ENCODE data around the gene ERAS.

ERAS gene

GRCh38 chrX:48800574-48801279, 25.6 kb upstream of the ERAS start:
- ChIA-PET CTCF (interaction anchor here (0.9 to 1.1 kb wide), 3 partner anchors 40 to 116 kb away, joined by 3 to 4 read pairs (median 3); no protein-coding TSS in a partner anchor), POLR2A (interaction anchor here (0.9 to 1.5 kb wide), 3 partner anchors 13 to 97 kb away, joined by 3 to 4 read pairs (median 4); partner anchors contain the start of genes PQBP1 and TIMM17B)
- peak; percentile 67 to 88 (median 77) for DNase-seq
- H3K9me3 ChIP-seq (ENCODE audit: control extremely low read depth in 1 of 5, control insufficient read depth in 4 of 5, insufficient read depth in 2 of 5, low read depth in 1 of 5, low read length in 4 of 5), result peaks cover 0 to 5% (median 0%) of the 10 kb centered on the region in 5 experiments
- peak overlapping the region; percentile 72 to 91 for H3K27ac ChIP-seq (ENCODE audit: insufficient read depth in 1 of 2, low read depth in 1 of 2, low read length in 2 of 2, poor library complexity in 1 of 2, severe bottlenecking in 2 of 2)
- H3K27me3 ChIP-seq (replicated peaks in 2 of 5; ENCODE audit: control insufficient read depth in 4 of 5, insufficient read depth in 5 of 5, low read length in 4 of 5), result peaks cover 0 to 3% (median 0%) of the 10 kb centered on the region in 5 experiments
- WGBS (ENCODE audit: insufficient coverage), result 42% methylated on average over 13 of the region's 17 CpGs
- peaks cover 0 to 11% (median 7%) of the 10 kb centered on the region in 4 experiments for H3K36me3 ChIP-seq (ENCODE audit: control insufficient read depth in 4 of 4, insufficient read depth in 4 of 4, low read length in 3 of 4)
- peaks cover 2 to 19% (median 17%) of the 10 kb centered on the region in 4 experiments for H3K4me1 ChIP-seq (ENCODE audit: control extremely low read depth in 1 of 4, control insufficient read depth in 4 of 4, insufficient read depth in 4 of 4, low read length in 3 of 4)
- peak overlapping the region; percentile 53 to 87 (median 75) for H3K4me3 ChIP-seq (ENCODE audit: control insufficient read depth in 1 of 7, extremely low read depth in 1 of 7, insufficient read depth in 4 of 7, low read depth in 2 of 7, low read length in 6 of 7)

- DNase-seq, result peak; percentile 98 to 99 (median 99)
- Histone ChIP-seq H3K36me3 (ENCODE audit: control insufficient read depth in 4 of 4, insufficient read depth in 4 of 4, low read length in 3 of 4) (peaks cover 0 to 15% (median 10%) of the 10 kb centered on the region in 4 experiments), H3K27me3 (replicated peaks in 2 of 5; ENCODE audit: control insufficient read depth in 4 of 5, insufficient read depth in 5 of 5, low read length in 4 of 5) (peaks cover 0 to 8% (median 0%) of the 10 kb centered on the region in 5 experiments), H3K27ac (ENCODE audit: insufficient read depth in 1 of 2, low read depth in 1 of 2, low read length in 2 of 2, poor library complexity in 1 of 2, severe bottlenecking in 2 of 2) (peak within 1 kb of the TSS; percentile 90 to 95), H3K4me1 (ENCODE audit: control extremely low read depth in 1 of 4, control insufficient read depth in 4 of 4, insufficient read depth in 4 of 4, low read length in 3 of 4) (peaks cover 2 to 19% (median 17%) of the 10 kb centered on the region in 4 experiments), H3K9me3 (ENCODE audit: control extremely low read depth in 1 of 5, control insufficient read depth in 4 of 5, insufficient read depth in 2 of 5, low read depth in 1 of 5, low read length in 4 of 5) (peaks cover 0 to 5% (median 0%) of the 10 kb centered on the region in 5 experiments), H3K4me3 (ENCODE audit: control insufficient read depth in 1 of 7, extremely low read depth in 1 of 7, insufficient read depth in 4 of 7, low read depth in 2 of 7, low read length in 6 of 7) (peak within 1 kb of the TSS; percentile 53 to 87 (median 75))
- ChIA-PET CTCF (no interaction called here), POLR2A (interaction anchor here (1.1 to 1.5 kb wide), 3 partner anchors 64 to 125 kb away, joined by 3 to 4 read pairs (median 4); partner anchors contain the start of genes PQBP1 and TIMM17B)
- 42% methylated on average over 82 of the region's 89 CpGs for WGBS (ENCODE audit: insufficient coverage)
Observed at GRCh38 chrX:48801280-48802088, 24.8 kb upstream of the ERAS start, which contains the start of gene HDAC6. Gene HDAC6, plus strand, starts transcription at chrX:48802067. Its CDS starts 626 bp downstream, at chrX:48802693.

- peaks cover 0 to 15% (median 11%) of the 10 kb centered on the region in 4 experiments for H3K36me3 ChIP-seq (ENCODE audit: control insufficient read depth in 4 of 4, insufficient read depth in 4 of 4, low read length in 3 of 4)
- peak overlapping the region; percentile 90 to 95 for H3K27ac ChIP-seq (ENCODE audit: insufficient read depth in 1 of 2, low read depth in 1 of 2, low read length in 2 of 2, poor library complexity in 1 of 2, severe bottlenecking in 2 of 2)
- POLR2A ChIA-PET, result interaction anchor here (1.1 to 1.5 kb wide), 2 partner anchors 65 to 126 kb away, joined by 3 to 4 read pairs; no protein-coding TSS in a partner anchor
- peaks cover 2 to 19% (median 17%) of the 10 kb centered on the region in 4 experiments for H3K4me1 ChIP-seq (ENCODE audit: control extremely low read depth in 1 of 4, control insufficient read depth in 4 of 4, insufficient read depth in 4 of 4, low read length in 3 of 4)
- H3K27me3 ChIP-seq (replicated peaks in 2 of 5; ENCODE audit: control insufficient read depth in 4 of 5, insufficient read depth in 5 of 5, low read length in 4 of 5), result peaks cover 0 to 8% (median 0%) of the 10 kb centered on the region in 5 experiments
- H3K9me3 ChIP-seq (ENCODE audit: control extremely low read depth in 1 of 5, control insufficient read depth in 4 of 5, insufficient read depth in 2 of 5, low read depth in 1 of 5, low read length in 4 of 5), result peaks cover 0 to 5% (median 0%) of the 10 kb centered on the region in 5 experiments
- CTCF ChIA-PET, result no interaction called here
- H3K4me3 ChIP-seq (ENCODE audit: control insufficient read depth in 1 of 7, extremely low read depth in 1 of 7, insufficient read depth in 4 of 7, low read depth in 2 of 7, low read length in 6 of 7), result peak overlapping the region; percentile 44 to 84 (median 70)
- peak; percentile 73 to 86 (median 85) for DNase-seq
- 47% methylated on average over 22 of the region's 40 CpGs for WGBS (ENCODE audit: insufficient coverage)
Observed at GRCh38 chrX:48802089-48802904, 24.0 kb upstream of the ERAS start.

- WGBS (ENCODE audit: insufficient coverage), result 54% methylated on average over 4 of the region's 4 CpGs
- CTCF ChIA-PET, result no interaction called here
- no peak for DNase-seq
Observed at GRCh38 chrX:48802905-48803200, 23.5 kb upstream of the ERAS start.

GRCh38 chrX:48806081-48806480, 20.2 kb upstream of the ERAS start:
- CTCF ChIA-PET, result no interaction called here
- Histone ChIP-seq H3K27me3 (replicated peaks in 2 of 5; ENCODE audit: control insufficient read depth in 4 of 5, insufficient read depth in 5 of 5, low read length in 4 of 5) (peaks cover 0 to 8% (median 0%) of the 10 kb centered on the region in 5 experiments), H3K9me3 (ENCODE audit: control extremely low read depth in 1 of 5, control insufficient read depth in 4 of 5, insufficient read depth in 2 of 5, low read depth in 1 of 5, low read length in 4 of 5) (peaks cover 0 to 5% (median 0%) of the 10 kb centered on the region in 5 experiments), H3K36me3 (ENCODE audit: control insufficient read depth in 4 of 4, insufficient read depth in 4 of 4, low read length in 3 of 4) (peaks cover 0 to 20% (median 11%) of the 10 kb centered on the region in 4 experiments), H3K27ac (ENCODE audit: insufficient read depth in 1 of 2, low read depth in 1 of 2, low read length in 2 of 2, poor library complexity in 1 of 2, severe bottlenecking in 2 of 2) (no peak overlapping the region), H3K4me1 (ENCODE audit: control extremely low read depth in 1 of 4, control insufficient read depth in 4 of 4, insufficient read depth in 4 of 4, low read length in 3 of 4) (peaks cover 2 to 9% (median 7%) of the 10 kb centered on the region in 4 experiments), H3K4me3 (ENCODE audit: control insufficient read depth in 1 of 7, extremely low read depth in 1 of 7, insufficient read depth in 4 of 7, low read depth in 2 of 7, low read length in 6 of 7) (no peak overlapping the region)
- POLR2A ChIA-PET, result no interaction called here
- no peak for DNase-seq
- 88% methylated on average over 3 of the region's 4 CpGs for WGBS (ENCODE audit: insufficient coverage)

More at GRCh38 chrX:48802905-48803200, 23.5 kb upstream of the ERAS start:
- peaks cover 0 to 5% (median 0%) of the 10 kb centered on the region in 5 experiments for H3K9me3 ChIP-seq (ENCODE audit: control extremely low read depth in 1 of 5, control insufficient read depth in 4 of 5, insufficient read depth in 2 of 5, low read depth in 1 of 5, low read length in 4 of 5)
- peaks cover 0 to 8% (median 0%) of the 10 kb centered on the region in 5 experiments for H3K27me3 ChIP-seq (replicated peaks in 2 of 5; ENCODE audit: control insufficient read depth in 4 of 5, insufficient read depth in 5 of 5, low read length in 4 of 5)
- H3K4me1 ChIP-seq (ENCODE audit: control extremely low read depth in 1 of 4, control insufficient read depth in 4 of 4, insufficient read depth in 4 of 4, low read length in 3 of 4), result peaks cover 2 to 19% (median 17%) of the 10 kb centered on the region in 4 experiments
- peak overlapping the region; percentile 90 to 95 for H3K27ac ChIP-seq (ENCODE audit: insufficient read depth in 1 of 2, low read depth in 1 of 2, low read length in 2 of 2, poor library complexity in 1 of 2, severe bottlenecking in 2 of 2)
- peak overlapping the region in 6 of 7 experiments; percentile 66 to 84 (median 70) for H3K4me3 ChIP-seq (ENCODE audit: control insufficient read depth in 1 of 7, extremely low read depth in 1 of 7, insufficient read depth in 4 of 7, low read depth in 2 of 7, low read length in 6 of 7)
- peaks cover 0 to 17% (median 11%) of the 10 kb centered on the region in 4 experiments for H3K36me3 ChIP-seq (ENCODE audit: control insufficient read depth in 4 of 4, insufficient read depth in 4 of 4, low read length in 3 of 4)
- POLR2A ChIA-PET, result no interaction called here

GRCh38 chrX:48813644-48814043, 12.7 kb upstream of the ERAS start:
- no peak for DNase-seq
- ChIA-PET POLR2A (no interaction called here), CTCF (no interaction called here)
- H3K27ac ChIP-seq (ENCODE audit: insufficient read depth in 1 of 2, low read depth in 1 of 2, low read length in 2 of 2, poor library complexity in 1 of 2, severe bottlenecking in 2 of 2), result no peak overlapping the region
- H3K4me3 ChIP-seq (ENCODE audit: control insufficient read depth in 1 of 7, extremely low read depth in 1 of 7, insufficient read depth in 4 of 7, low read depth in 2 of 7, low read length in 6 of 7), result no peak overlapping the region
- H3K4me1 ChIP-seq (ENCODE audit: control extremely low read depth in 1 of 4, control insufficient read depth in 4 of 4, insufficient read depth in 4 of 4, low read length in 3 of 4), result peaks cover 0 to 3% (median 0%) of the 10 kb centered on the region in 4 experiments
- H3K27me3 ChIP-seq (replicated peaks in 2 of 5; ENCODE audit: control insufficient read depth in 4 of 5, insufficient read depth in 5 of 5, low read length in 4 of 5), result no peaks in the 10 kb centered on the region
- peaks cover 0 to 35% (median 19%) of the 10 kb centered on the region in 4 experiments for H3K36me3 ChIP-seq (ENCODE audit: control insufficient read depth in 4 of 4, insufficient read depth in 4 of 4, low read length in 3 of 4)
- WGBS (ENCODE audit: insufficient coverage), result 91% methylated on average over 7 of the region's 8 CpGs
- H3K9me3 ChIP-seq (ENCODE audit: control extremely low read depth in 1 of 5, control insufficient read depth in 4 of 5, insufficient read depth in 2 of 5, low read depth in 1 of 5, low read length in 4 of 5), result no peaks in the 10 kb centered on the region
